Neutrophil (primary cell): ENCODE data around the gene OBP2A.

Experiments used
- H3K27ac ChIP-seq: fragments of 200-600 bp; sonication (generic); 2 replicates; pipeline ENCODE4 v1.5.1; 2016; ENCODE audit warnings: mild to moderate bottlenecking, moderate library complexity
- H3K27me3 ChIP-seq: fragments of 200-600 bp; sonication (generic); 2 replicates; pipeline ENCODE4 v1.6.0; 2016; ENCODE audit warnings: mild to moderate bottlenecking
- H3K36me3 ChIP-seq: fragments of 200-600 bp; sonication (generic); 2 replicates; pipeline ENCODE4 v1.5.1; 2017
- H3K4me1 ChIP-seq, 2 experiments: fragments of 200-600 bp in 1 of 2; sonication (generic) in 1 of 2; 1 replicate in 1 of 2; 2 replicates in 1 of 2; pipeline versions ENCODE4 v1.5.1 to v1.6.1; 2013 to 2016; ENCODE audit warnings: low read depth in 1 of 2, low read length in 1 of 2, mild to moderate bottlenecking in 1 of 2, moderate library complexity in 1 of 2; ENCODE audit not compliant: control insufficient read depth in 1 of 2, insufficient read depth in 1 of 2
- H3K4me3 ChIP-seq, 2 experiments: fragments of 200-600 bp in 1 of 2; sonication (generic) in 1 of 2; 1 replicate in 1 of 2; 2 replicates in 1 of 2; pipeline ENCODE4 v1.5.1; 2013 to 2016; ENCODE audit warnings: low read depth in 1 of 2, low read length in 1 of 2, mild to moderate bottlenecking in 1 of 2, moderate library complexity in 1 of 2
- H3K9me3 ChIP-seq: fragments of 200-600 bp; sonication (generic); 2 replicates; pipeline ENCODE4 v1.5.1; 2016
- TF ChIP-seq, protein P1 (sequence below): fragments of 200-600 bp; sonication (generic); IDR thresholded peaks from 2 replicates; pipeline ENCODE4 v1.5.1; 2016; ENCODE audit warnings: antibody characterized with exemption

Gene OBP2A

DNA sequence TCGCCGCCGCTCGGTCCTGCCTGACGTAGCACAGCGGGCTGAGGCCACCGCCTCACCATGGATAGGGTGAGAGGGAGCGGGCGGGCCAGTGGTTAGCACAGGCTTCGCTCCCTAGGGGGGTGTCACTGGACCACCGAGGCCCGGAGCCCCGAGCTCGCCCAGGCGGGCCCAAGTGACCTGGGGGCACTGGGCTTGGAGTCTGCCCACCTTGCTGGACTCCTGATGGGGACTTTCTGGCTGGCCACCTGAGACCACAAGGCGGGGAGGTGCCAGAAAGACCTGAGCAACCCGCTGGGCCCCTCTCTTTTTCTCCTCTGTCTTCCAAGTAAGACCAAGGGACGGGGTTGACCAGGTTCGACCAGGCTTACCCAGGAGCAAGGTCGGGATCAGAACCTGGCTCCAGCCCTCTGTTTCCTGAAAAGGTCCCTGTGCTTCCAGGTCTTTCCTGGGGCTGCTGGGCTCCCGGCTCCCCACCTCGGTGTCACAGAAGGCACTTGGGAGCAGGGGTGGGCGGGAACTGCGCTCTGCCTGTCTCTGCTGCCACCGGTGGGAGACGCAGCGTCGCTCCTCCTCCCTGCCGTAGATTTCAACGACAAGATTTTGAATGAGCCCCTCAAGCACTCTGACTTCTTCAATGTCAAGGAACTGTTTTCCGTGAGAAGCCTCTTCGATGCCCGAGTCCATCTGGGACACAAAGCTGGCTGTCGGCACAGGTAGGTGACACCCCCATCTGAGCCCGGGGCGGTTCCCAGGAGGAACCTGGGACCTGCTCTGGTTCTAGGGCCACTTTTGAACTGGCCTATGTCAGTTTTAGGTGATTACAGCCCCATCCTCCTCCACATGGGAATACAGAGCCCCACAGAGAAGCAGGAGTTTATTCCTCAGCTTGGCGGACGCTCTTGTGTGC lies 44.4 kb upstream of the OBP2A start:
- peak overlapping the region; percentile 60 to 75 for H3K4me3 ChIP-seq
- H3K9me3 ChIP-seq: no peaks in the 10 kb centered on the region
- H3K36me3 ChIP-seq: peaks cover 14% of the 10 kb centered on the region
- H3K27ac ChIP-seq: no peak overlapping the region
- H3K27me3 ChIP-seq: peaks cover 15% of the 10 kb centered on the region
- TF ChIP-seq, protein P1, sequence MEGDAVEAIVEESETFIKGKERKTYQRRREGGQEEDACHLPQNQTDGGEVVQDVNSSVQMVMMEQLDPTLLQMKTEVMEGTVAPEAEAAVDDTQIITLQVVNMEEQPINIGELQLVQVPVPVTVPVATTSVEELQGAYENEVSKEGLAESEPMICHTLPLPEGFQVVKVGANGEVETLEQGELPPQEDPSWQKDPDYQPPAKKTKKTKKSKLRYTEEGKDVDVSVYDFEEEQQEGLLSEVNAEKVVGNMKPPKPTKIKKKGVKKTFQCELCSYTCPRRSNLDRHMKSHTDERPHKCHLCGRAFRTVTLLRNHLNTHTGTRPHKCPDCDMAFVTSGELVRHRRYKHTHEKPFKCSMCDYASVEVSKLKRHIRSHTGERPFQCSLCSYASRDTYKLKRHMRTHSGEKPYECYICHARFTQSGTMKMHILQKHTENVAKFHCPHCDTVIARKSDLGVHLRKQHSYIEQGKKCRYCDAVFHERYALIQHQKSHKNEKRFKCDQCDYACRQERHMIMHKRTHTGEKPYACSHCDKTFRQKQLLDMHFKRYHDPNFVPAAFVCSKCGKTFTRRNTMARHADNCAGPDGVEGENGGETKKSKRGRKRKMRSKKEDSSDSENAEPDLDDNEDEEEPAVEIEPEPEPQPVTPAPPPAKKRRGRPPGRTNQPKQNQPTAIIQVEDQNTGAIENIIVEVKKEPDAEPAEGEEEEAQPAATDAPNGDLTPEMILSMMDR: no peak
- H3K4me1 ChIP-seq: peaks cover 19 to 22% of the 10 kb centered on the region in 2 experiments

DNA sequence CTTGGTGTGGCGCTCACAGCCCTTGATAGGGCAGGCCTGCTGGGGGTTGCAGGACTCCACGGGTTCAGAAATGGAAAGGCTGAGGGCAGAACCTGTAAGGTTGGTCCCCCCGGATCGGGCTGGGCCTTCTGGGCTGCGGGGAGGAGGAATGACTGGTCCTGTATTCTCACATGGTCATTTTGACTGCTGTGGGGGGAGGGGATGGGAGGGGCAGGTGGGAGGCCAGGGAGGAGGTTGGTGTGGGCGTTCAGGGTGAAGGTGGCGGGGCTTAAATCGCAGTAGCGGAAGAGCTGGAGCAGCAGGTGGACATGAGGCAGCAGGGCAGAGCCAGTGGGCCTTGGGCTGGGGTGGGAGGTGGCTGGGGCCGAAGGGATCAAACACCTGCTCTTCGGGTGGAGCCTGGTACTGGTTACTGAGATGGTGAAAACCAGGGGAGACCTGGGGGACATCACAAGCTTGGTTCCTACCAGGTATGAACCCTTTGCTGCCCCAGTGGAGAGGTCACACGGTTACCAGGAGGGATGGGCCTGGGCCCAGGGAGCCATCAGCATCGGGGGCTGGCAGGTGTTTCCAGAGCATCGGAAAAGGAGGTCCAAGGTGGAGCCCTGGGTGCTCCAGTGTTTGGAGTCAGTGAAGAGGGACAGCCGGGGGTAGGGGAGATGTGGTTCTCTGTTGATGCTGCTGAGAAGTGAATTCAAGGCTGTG lies 43.6 kb upstream of the OBP2A start:
- H3K27ac ChIP-seq: no peak overlapping the region
- peaks cover 14% of the 10 kb centered on the region for H3K36me3 ChIP-seq
- H3K27me3 ChIP-seq: peaks cover 15% of the 10 kb centered on the region
- peaks cover 19 to 22% of the 10 kb centered on the region in 2 experiments for H3K4me1 ChIP-seq
- no peaks in the 10 kb centered on the region for H3K9me3 ChIP-seq
- TF ChIP-seq, protein P1: no peak
- no peak overlapping the region for H3K4me3 ChIP-seq

DNA sequence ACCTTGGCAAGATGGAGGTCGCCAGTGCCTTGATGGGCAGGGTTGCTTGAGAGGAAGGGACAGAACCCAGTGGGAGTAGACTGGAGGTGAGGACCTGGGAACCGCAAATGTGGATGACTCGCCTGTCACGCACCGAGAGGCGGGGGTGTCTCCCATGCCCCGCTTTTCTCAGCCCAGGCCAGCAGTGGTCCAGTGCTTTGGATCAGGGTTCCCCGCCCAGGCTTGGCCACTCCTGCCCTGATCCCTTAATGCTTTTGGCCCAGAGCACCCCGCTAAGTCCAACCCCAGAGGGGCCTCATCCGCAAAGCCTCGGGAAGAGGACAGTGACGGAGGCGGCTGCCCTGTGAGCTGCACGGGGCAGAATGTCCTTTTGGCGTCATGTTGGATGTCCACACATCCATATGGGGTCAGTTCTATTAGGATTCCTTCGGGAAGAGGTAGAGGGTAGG lies 43.0 kb upstream of the OBP2A start:
- Histone ChIP-seq H3K4me1 (peaks cover 19 to 22% of the 10 kb centered on the region in 2 experiments), H3K4me3 (no peak overlapping the region), H3K9me3 (no peaks in the 10 kb centered on the region), H3K36me3 (peaks cover 14% of the 10 kb centered on the region), H3K27me3 (peaks cover 15% of the 10 kb centered on the region), H3K27ac (no peak overlapping the region)
- TF ChIP-seq, protein P1: no peak

DNA sequence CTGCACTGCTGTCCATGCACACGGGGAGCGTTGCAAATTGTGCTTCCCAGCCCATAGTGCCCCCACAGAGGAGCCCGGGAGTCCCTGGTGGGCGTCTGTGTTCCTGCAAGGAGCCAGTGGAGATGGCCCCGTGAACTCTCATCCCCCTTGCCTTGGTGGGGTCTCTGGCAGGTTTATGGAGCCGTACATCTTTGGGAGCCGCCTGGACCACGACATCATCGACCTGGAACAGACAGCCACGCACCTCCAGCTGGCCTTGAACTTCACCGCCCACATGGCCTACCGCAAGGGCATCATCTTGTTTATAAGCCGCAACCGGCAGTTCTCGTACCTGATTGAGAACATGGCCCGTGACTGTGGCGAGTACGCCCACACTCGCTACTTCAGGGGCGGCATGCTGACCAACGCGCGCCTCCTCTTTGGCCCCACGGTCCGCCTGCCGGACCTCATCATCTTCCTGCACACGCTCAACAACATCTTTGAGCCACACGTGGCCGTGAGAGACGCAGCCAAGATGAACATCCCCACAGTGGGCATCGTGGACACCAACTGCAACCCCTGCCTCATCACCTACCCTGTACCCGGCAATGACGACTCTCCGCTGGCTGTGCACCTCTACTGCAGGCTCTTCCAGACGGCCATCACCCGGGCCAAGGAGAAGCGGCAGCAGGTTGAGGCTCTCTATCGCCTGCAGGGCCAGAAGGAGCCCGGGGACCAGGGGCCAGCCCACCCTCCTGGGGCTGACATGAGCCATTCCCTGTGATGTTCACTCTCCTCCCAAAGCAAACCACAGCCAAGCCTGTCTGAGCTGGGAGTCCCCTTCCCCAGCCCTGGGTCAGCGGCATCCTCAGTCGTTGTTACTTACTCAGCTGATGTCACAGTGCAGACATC lies 42.3 kb upstream of the OBP2A start:
- Histone ChIP-seq H3K36me3 (peaks cover 14% of the 10 kb centered on the region), H3K9me3 (no peaks in the 10 kb centered on the region), H3K4me1 (peaks cover 19 to 22% of the 10 kb centered on the region in 2 experiments), H3K27ac (no peak overlapping the region), H3K27me3 (peaks cover 11% of the 10 kb centered on the region), H3K4me3 (no peak overlapping the region)
- TF ChIP-seq, protein P1: no peak
